HEK293 (cell line): ENCODE results near the gene TMEM232.

Experiments used
- CTCF ChIA-PET: fragments of 350-600 bp; formaldehyde crosslinking; extraction: SDS; loops from one replicate; lab custom pipeline; 2021; ENCODE audit warnings: antibody characterized with exemption; lab: Yijun Ruan, JAX
- POLR2A ChIA-PET: fragments of 300-600 bp; formaldehyde crosslinking; extraction: SDS; loops from one replicate; lab custom pipeline; 2020; ENCODE audit warnings: antibody characterized with exemption, inconsistent platforms; lab: Yijun Ruan, JAX
- H3K27ac ChIP-seq: fragments of 200-500 bp; sonication (Bioruptor generic); 2 replicates; pipeline ENCODE4 v1.5.1; 2014; ENCODE audit warnings: low read depth, low read length, control low read depth, inconsistent platforms; ENCODE audit errors: extremely low read depth
- H3K36me3 ChIP-seq, 2 experiments: fragments of 200-500 bp in 1 of 2; sonication (Bioruptor generic) in 1 of 2; 1 replicate in 1 of 2; 2 replicates in 1 of 2; pipeline ENCODE4 v1.5.1; 2014 to 2017; ENCODE audit warnings: inconsistent platforms in 2 of 2, low read length in 2 of 2; ENCODE audit not compliant: control insufficient read depth in 2 of 2, insufficient read depth in 1 of 2
- H3K4me1 ChIP-seq: fragments of 200-500 bp; sonication (Bioruptor generic); 2 replicates; pipeline ENCODE4 v1.5.1; 2014; ENCODE audit warnings: mild to moderate bottlenecking, low read length, inconsistent platforms; ENCODE audit not compliant: control insufficient read depth, insufficient read depth
- H3K4me3 ChIP-seq: 2 replicates; pipeline ENCODE4 v1.5.1; 2011; ENCODE audit warnings: low read depth, mild to moderate bottlenecking, control low read depth, low read length, moderate library complexity
- H3K9me3 ChIP-seq: fragments of 200-500 bp; sonication (Bioruptor generic); 2 replicates; pipeline ENCODE4 v1.5.1; 2014; ENCODE audit warnings: low read depth, low read length, inconsistent platforms; ENCODE audit not compliant: control insufficient read depth, insufficient read depth
- ELK4 ChIP-seq: IDR thresholded peaks from 2 replicates; pipeline ENCODE4 v1.6.1; 2011; ENCODE audit warnings: mild to moderate bottlenecking, low read depth, low read length, borderline replicate concordance
- GLIS1 ChIP-seq: fragments of 450-650 bp; formaldehyde crosslinking; IDR thresholded peaks from 2 replicates; pipeline ENCODE4 v1.5.1; 2016; ENCODE audit warnings: missing biosample characterization, missing genetic modification characterization
- KLF10 ChIP-seq: fragments of 450-650 bp; IDR thresholded peaks from 2 replicates; pipeline ENCODE4 v1.5.1; 2018; ENCODE audit warnings: missing biosample characterization, mild to moderate bottlenecking, missing genetic modification characterization
- PBX3 ChIP-seq: sonication (generic); formaldehyde crosslinking; IDR thresholded peaks from 2 replicates; pipeline ENCODE4 v1.8.1; 2022; ENCODE audit warnings: mild to moderate bottlenecking, moderate library complexity, missing genetic modification reagents
- SALL2 ChIP-seq: fragments of 450-650 bp; formaldehyde crosslinking; IDR thresholded peaks from 2 replicates; pipeline ENCODE4 v1.5.0; 2017; ENCODE audit warnings: missing biosample characterization, mild to moderate bottlenecking, missing genetic modification characterization, borderline replicate concordance
- ZBTB20 ChIP-seq: fragments of 450-650 bp; formaldehyde crosslinking; IDR thresholded peaks from 2 replicates; pipeline ENCODE4 v1.5.1; 2016; ENCODE audit warnings: missing biosample characterization, missing genetic modification characterization
- ZBTB49 ChIP-seq: fragments of 450-650 bp; formaldehyde crosslinking; IDR thresholded peaks from 2 replicates; pipeline ENCODE4 v1.5.1; 2016; ENCODE audit warnings: missing biosample characterization, missing genetic modification characterization, low read depth
- ZBTB7A ChIP-seq: fragments of 450-650 bp; formaldehyde crosslinking; IDR thresholded peaks from 2 replicates; pipeline ENCODE4 v1.5.1; 2016; ENCODE audit warnings: low read depth, missing biosample characterization, missing genetic modification characterization
- ZBTB8A ChIP-seq: fragments of 450-650 bp; formaldehyde crosslinking; IDR thresholded peaks from 2 replicates; pipeline ENCODE4 v1.5.1; 2016; ENCODE audit warnings: missing biosample characterization, missing genetic modification characterization
- ZNF280C ChIP-seq: fragments of 450-650 bp; formaldehyde crosslinking; IDR thresholded peaks from 2 replicates; pipeline ENCODE4 v1.5.1; 2016; ENCODE audit warnings: missing biosample characterization, missing genetic modification characterization
- ZNF391 ChIP-seq: fragments of 450-650 bp; formaldehyde crosslinking; IDR thresholded peaks from 2 replicates; pipeline ENCODE4 v1.5.1; 2016; ENCODE audit warnings: low read depth, missing biosample characterization, missing genetic modification characterization, borderline replicate concordance
- ZNF404 ChIP-seq: fragments of 450-650 bp; formaldehyde crosslinking; IDR thresholded peaks from 2 replicates; pipeline ENCODE4 v1.5.1; 2017; ENCODE audit warnings: missing biosample characterization, missing genetic modification characterization
- ZNF433 ChIP-seq: fragments of 450-650 bp; formaldehyde crosslinking; IDR thresholded peaks from 2 replicates; pipeline ENCODE4 v1.5.1; 2016; ENCODE audit warnings: missing biosample characterization, missing genetic modification characterization, low read depth
- ZNF48 ChIP-seq: fragments of 450-650 bp; formaldehyde crosslinking; IDR thresholded peaks from 2 replicates; pipeline ENCODE4 v1.5.1; 2016; ENCODE audit warnings: missing biosample characterization, missing genetic modification characterization
- ZNF513 ChIP-seq: fragments of 450-650 bp; IDR thresholded peaks from 2 replicates; pipeline ENCODE4 v1.5.1; 2018; ENCODE audit warnings: missing biosample characterization, missing genetic modification characterization
- ZNF626 ChIP-seq: fragments of 450-650 bp; sonication (Bioruptor Pico); formaldehyde crosslinking; IDR thresholded peaks from 2 replicates; pipeline ENCODE4 v1.5.1; 2018; ENCODE audit warnings: missing biosample characterization, missing genetic modification characterization, inconsistent platforms
- ZNF629 ChIP-seq: fragments of 450-650 bp; formaldehyde crosslinking; IDR thresholded peaks from 2 replicates; pipeline ENCODE4 v1.5.1; 2017; ENCODE audit warnings: missing biosample characterization, missing genetic modification characterization
- ZNF677 ChIP-seq: fragments of 450-650 bp; IDR thresholded peaks from 2 replicates; pipeline ENCODE4 v1.5.0; 2018; ENCODE audit warnings: missing biosample characterization, mild to moderate bottlenecking, missing genetic modification characterization, moderate library complexity
- ZNF701 ChIP-seq: fragments of 450-650 bp; formaldehyde crosslinking; IDR thresholded peaks from 2 replicates; pipeline ENCODE4 v1.5.1; 2016; ENCODE audit warnings: missing biosample characterization, missing genetic modification characterization
- ZNF707 ChIP-seq: fragments of 450-650 bp; formaldehyde crosslinking; IDR thresholded peaks from 2 replicates; pipeline ENCODE4 v1.5.1; 2016; ENCODE audit warnings: missing biosample characterization, missing genetic modification characterization
- ZNF768 ChIP-seq: fragments of 450-650 bp; formaldehyde crosslinking; IDR thresholded peaks from 2 replicates; pipeline ENCODE4 v1.5.1; 2018; ENCODE audit warnings: missing biosample characterization, mild to moderate bottlenecking, missing genetic modification characterization
- ZNF777 ChIP-seq: fragments of 450-650 bp; formaldehyde crosslinking; IDR thresholded peaks from 2 replicates; pipeline ENCODE4 v1.5.1; 2017; ENCODE audit warnings: missing biosample characterization, missing genetic modification characterization, borderline replicate concordance
- ZSCAN4 ChIP-seq: fragments of 450-650 bp; formaldehyde crosslinking; IDR thresholded peaks from 2 replicates; pipeline ENCODE4 v1.5.1; 2017; ENCODE audit warnings: missing biosample characterization, missing genetic modification characterization

The TMEM232 gene

GRCh38 chr5:110705349-110705748 lies 21.1 kb downstream of the TMEM232 start:
- Histone ChIP-seq H3K4me1 (no peaks in the 10 kb centered on the region), H3K9me3 (no peaks in the 10 kb centered on the region), H3K36me3 (no peaks in the 10 kb centered on the region), H3K27ac (no peak overlapping the region), H3K4me3 (no peak overlapping the region)
- ChIA-PET CTCF (interaction anchor here (0.5 kb wide), 1 partner anchor 13 kb away, joined by 3 read pairs; no protein-coding TSS in a partner anchor), POLR2A (no interaction called here)
- TF ChIP-seq ZNF626 (tag by site-specific recombination) (no peak), ZSCAN4 (tag by site-specific recombination) (peak; percentile 45; the same call in 1 of the 2 replicates)
- TF ChIP-seq, all 188 proteins: peak for 1

GRCh38 chr5:110703481-110703880 lies 23.0 kb downstream of the TMEM232 start:
- CTCF ChIA-PET: no interaction called here

GRCh38 chr5:110702704-110703103 lies 23.8 kb downstream of the TMEM232 start:
- H3K9me3 ChIP-seq: no peaks in the 10 kb centered on the region
- ChIA-PET POLR2A (no interaction called here), CTCF (interaction anchor here (0.6 kb wide), 2 partner anchors 27 to 326 kb away, joined by 3 read pairs; no protein-coding TSS in a partner anchor)

More at GRCh38 chr5:110703481-110703880, 23.0 kb downstream of the TMEM232 start:
- no peaks in the 10 kb centered on the region for H3K36me3 ChIP-seq
- TF ChIP-seq ZNF48 (tag by site-specific recombination) (no peak), ELK4 (no peak), ZNF707 (tag by site-specific recombination) (no peak), ZNF701 (tag by site-specific recombination) (no peak)
- no peaks in the 10 kb centered on the region for H3K4me1 ChIP-seq
- no peak overlapping the region for H3K27ac ChIP-seq
- no peaks in the 10 kb centered on the region for H3K9me3 ChIP-seq
- POLR2A ChIA-PET: no interaction called here
- no peak overlapping the region for H3K4me3 ChIP-seq

More at GRCh38 chr5:110702704-110703103, 23.8 kb downstream of the TMEM232 start:
- Histone ChIP-seq H3K4me3 (no peak overlapping the region), H3K4me1 (no peaks in the 10 kb centered on the region), H3K36me3 (no peaks in the 10 kb centered on the region), H3K27ac (no peak overlapping the region)
- TF ChIP-seq ZNF768 (no peak), ZBTB49 (tag by site-specific recombination) (no peak), ZNF677 (tag by site-specific recombination) (no peak), ZNF391 (tag by site-specific recombination) (no peak), SALL2 (tag by site-specific recombination) (no peak), KLF10 (tag by site-specific recombination) (no peak), ZNF513 (tag by site-specific recombination) (no peak), PBX3 (CRISPR knock-in tag) (no peak), ZBTB20 (tag by site-specific recombination) (no peak), ZNF777 (tag by site-specific recombination) (no peak), ZNF629 (tag by site-specific recombination) (no peak), ZNF280C (no peak), ZBTB7A (tag by site-specific recombination) (no peak), ZNF433 (tag by site-specific recombination) (no peak), ZBTB8A (tag by site-specific recombination) (no peak), GLIS1 (tag by site-specific recombination) (no peak), ZNF404 (tag by site-specific recombination) (no peak)
